COR-L47 (cell line): ENCODE measurements around the gene PAGR1.
"Not testable (repeated sequence)": the region's sequence is repeated elsewhere in the genome, so short reads cannot be mapped to it uniquely, and the experiment has no call there.

Source experiments
- DNase-seq: peaks from one replicate; lab custom pipeline; 2025; lab: John Stamatoyannopoulos, UW

Gene PAGR1

DNA sequence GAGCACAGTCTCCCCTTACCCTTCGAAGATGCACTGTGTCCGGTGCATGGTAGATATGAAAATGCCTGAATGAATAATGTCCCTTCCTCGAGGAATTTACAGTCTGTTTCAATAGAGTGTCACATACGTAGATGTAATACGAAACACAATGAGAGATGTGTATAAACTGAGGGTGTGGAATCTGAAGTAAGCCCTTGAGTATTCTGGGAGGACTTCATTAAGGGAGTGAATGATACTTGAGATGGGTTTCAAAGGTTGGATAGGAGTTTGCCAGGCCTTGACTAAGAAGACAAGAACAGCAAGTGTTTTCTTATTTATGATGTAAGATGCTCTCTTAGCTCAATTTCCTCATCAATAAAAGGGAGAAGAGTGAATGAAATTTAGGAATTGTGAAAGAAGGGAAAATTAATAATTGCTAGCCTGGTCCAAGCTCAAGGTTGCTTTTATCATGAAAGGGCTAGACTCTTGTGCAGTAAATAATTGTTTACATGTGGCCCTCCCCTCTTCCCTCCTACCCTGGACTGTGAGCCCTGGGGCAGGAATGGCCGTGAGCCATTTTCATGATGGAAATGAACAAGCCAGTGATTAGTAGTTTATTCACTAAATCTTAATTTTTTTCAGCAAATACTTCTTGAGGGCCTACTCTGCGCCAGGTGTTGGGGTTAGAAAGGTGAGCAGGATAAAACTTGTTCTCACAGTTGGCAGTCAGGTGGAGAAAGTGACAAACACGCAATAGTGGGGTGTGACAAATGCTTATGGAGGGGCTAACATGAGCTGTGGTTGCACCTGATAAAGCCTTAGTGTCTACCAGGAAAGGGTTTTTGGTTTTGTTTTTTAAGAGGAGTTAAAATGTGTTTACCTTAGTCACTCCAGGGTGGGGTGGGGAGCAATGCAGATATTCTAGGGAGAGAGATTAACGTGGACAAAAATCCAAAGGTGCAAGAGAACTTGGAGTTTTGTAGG is 23.8 kb upstream of the PAGR1 start:
- no peak for DNase-seq

DNA sequence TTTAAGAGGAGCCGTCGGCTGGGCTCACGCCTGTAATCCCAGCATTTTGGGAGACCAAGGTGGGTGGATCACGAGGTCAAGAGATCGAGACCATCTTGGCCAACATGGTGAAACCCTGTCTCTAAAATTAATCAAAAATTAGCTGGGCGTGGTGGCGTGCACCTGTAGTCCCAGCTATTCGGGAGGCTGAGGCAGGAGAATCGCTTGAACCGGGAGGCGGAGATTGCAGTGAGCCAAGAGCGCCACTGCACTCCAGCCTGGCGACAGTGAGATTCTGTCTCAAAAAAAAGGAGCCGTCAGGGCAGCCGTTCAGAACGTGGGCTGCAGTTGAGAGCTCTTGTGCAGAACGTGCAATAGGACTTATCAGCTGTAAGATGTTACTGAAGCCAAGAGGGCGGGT is 22.8 kb upstream of the PAGR1 start:
- DNase-seq: not testable (repeated sequence)

DNA sequence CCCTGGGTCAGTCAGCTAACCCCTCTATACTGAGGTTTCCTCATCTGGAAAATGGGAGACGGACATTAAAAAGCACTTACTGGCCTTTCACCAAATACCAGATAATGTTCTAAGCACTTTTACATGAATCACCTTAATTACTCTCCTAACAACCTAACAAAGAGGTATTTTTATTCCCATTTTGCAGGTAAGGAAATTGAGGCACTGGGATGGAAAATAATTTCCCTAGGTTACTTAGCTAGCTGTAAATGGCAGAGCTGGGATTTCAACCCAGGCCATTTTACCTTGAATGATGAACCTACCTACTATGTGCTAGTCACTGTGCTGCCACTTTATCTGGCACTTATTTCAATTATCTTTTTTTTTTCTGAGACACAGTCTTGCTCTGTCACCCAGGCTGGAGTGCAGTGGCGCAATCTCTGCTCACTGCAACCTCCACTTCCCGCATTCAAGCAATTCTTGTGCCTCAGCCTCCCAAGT is 21.7 kb upstream of the PAGR1 start:
- DNase-seq: no peak

DNA sequence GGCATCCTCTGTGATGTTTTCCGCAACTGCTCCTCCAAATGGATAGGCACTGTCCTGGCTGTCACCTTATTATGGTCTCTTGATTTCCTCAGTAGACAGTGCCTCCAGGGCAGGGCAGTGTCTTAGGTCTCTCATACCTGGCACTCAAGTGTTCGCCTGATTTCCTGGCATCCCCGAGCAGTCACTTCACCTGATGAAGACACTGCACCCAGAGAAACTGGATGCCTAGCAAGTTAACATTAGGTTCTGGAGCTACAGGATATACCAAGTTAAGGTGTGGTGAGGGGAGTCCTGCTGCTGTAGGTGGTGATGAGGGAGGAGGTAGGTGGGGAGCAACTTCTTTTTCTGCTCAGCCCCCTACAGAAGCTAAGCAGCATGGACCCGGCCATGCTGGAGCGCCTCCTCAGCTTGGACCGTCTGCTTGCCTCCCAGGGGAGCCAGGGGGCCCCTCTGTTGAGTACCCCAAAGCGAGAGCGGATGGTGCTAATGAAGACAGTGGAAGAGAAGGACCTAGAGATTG is 13.5 kb upstream of the PAGR1 start:
- no peak for DNase-seq

DNA sequence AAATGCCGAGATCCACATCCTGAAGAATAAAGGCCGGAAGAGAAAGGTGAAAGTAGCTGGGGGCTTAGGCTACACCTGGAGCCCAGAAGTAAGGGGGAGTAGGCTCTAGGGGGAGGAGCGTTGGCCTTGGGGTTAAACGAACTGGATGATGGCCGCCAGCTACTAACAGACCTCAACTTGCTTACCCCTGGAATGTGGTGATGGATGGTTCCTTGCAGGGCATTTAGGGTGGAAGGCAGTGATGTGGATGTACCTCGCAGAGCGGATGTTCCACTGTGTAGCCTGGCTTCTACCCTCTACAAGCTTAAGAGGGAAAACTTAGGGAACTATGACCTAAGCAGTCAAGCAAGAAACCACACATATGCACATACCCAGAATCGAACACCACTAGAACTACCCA is 11.9 kb upstream of the PAGR1 start:
- no peak for DNase-seq

DNA sequence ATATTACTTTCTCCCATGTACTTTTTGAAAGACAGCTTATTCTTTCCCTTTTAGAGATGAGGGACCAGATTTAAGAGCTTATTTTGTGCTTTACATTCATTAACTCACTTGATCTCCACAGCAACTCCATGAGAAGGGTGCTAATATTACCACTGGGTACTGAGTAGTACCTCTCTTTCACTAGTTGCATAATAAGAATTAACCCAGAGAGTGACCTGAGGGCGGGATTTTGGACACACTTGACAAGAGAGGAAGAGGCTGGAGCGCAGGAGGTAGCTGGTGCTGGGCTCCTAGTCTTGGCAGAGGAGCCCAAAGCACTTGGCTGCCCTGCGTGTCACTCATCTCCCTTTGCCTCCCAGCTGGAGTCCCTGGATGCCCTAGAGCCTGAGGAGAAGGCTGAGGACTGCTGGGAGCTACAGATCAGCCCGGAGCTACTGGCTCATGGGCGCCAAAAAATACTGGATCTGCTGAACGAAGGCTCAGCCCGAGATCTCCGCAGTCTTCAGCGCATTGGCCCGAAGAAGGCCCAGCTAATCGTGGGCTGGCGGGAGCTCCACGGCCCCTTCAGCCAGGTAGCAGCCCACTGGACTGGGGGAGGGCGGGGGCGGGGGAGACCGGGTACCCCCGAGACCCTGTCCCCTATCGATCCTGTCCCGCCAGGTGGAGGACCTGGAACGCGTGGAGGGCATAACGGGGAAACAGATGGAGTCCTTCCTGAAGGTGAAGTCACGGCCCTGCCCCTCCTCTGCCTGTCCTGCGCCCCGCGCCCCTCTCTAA is 11.3 kb upstream of the PAGR1 start:
- DNase-seq: peak; percentile 54

DNA sequence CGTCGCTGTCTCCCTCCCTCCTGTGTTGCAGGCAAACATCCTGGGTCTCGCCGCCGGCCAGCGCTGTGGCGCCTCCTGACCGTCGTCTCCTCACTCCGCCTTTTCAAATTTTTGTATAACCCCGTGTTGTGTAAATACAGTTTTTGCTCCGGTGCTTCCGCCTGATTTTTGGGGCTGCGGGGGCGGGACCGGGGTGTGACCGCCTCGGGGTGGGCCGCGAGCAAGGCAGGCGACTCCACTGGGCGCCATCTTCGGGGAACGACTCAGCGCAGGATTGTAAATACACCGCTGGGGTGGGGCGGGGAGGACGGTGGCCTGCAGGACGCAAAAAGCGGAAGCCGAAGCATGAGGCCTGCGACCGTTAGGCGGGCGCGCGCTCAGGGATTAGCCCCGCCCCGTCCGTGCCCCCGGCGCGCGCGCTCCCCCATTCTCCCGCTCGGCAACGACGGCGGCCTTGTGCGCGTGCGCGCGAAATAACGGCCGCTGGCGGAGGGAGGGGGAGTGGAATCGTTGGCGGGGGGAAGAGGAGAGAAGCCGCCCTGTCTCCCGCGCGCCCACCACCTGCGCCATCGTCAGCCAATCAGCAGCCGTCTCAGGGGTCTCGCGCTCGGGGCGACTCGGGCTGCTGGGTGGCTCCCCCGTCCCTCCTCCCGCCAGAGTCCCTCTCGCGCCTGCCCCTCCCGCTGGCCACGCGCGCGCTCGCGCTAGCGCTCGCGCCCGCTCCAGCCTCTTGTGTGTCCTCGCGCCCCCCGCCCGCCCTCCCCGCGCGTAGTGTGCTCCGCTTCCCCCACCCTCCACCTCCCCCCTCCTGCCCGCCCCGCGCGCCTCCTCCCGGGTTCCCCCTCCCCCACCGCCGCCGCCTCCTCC is 10.5 kb upstream of the PAGR1 start:
- peak; percentile 100 for DNase-seq

DNA sequence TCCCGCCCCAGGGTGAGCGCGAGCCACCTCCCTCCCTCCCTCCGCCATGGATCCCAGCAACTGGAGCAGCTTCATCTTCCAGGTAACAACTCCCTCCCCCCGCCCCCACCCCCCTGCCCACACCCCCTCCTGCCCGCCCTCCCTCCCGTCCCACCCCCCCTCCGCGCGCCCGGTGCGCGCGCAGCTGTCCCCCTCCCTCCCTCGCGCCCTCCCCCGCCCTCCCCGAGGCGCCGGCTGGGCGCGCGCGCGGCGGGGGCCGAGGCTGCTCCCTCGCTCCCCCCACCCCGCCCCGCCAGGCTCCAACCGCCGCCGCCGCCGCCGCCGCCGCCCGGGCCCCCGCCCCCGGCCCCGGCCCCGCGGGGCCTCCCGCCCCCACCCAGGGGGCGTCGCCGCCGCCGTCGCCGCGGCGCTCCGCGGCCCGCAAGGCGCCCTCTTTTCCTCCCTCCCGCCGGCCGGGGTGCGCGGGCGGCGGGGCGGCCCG is 9.8 kb upstream of the PAGR1 start, which contains the start of gene MAZ:
Gene MAZ (plus strand): TSS at position 431 of the 481 bp plus-strand sequence. CDS start 173 bp downstream, outside the sequence.
- DNase-seq: peak; percentile 85

DNA sequence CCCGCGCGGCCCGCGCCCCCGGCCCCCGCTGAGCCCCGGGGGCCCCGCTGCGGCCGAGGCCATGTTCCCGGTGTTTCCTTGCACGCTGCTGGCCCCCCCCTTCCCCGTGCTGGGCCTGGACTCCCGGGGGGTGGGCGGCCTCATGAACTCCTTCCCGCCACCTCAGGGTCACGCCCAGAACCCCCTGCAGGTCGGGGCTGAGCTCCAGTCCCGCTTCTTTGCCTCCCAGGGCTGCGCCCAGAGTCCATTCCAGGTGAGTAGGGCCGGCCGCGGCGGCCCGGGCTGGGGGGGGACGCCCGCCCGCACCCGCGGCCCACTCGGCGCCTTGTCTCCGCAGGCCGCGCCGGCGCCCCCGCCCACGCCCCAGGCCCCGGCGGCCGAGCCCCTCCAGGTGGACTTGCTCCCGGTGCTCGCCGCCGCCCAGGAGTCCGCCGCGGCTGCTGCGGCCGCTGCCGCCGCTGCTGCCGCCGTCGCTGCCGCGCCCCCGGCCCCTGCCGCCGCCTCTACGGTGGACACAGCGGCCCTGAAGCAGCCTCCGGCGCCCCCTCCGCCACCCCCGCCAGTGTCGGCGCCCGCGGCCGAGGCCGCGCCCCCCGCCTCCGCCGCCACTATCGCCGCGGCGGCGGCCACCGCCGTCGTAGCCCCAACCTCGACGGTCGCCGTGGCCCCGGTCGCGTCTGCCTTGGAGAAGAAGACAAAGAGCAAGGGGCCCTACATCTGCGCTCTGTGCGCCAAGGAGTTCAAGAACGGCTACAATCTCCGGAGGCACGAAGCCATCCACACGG is 9.1 kb upstream of the PAGR1 start:
- peak; percentile 90 for DNase-seq

DNA sequence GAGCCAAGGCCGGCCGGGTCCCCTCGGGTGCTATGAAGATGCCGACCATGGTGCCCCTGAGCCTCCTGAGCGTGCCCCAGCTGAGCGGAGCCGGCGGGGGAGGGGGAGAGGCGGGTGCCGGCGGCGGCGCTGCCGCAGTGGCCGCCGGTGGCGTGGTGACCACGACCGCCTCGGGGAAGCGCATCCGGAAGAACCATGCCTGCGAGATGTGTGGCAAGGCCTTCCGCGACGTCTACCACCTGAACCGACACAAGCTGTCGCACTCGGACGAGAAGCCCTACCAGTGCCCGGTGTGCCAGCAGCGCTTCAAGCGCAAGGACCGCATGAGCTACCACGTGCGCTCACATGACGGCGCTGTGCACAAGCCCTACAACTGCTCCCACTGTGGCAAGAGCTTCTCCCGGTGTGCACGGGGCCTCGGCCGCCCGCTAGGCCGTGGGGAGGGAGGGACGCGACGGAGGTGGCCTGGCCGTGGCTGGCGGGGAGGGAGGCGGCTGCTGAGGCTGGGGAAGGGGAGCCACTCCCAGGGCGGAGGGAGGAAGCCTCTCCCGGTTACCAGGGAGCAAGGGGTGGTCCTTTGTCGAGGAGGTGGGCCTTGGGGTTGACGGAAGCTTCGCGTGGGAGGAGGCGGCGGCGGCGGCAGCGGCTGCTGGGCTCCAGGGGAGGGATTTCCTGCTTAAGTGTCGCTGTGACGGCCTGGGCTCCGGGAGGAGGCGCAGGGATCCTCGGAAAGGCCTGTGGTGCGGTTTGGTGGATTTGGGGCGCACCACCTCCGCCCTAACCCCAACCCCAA is 8.3 kb upstream of the PAGR1 start:
- DNase-seq: peak; percentile 86

DNA sequence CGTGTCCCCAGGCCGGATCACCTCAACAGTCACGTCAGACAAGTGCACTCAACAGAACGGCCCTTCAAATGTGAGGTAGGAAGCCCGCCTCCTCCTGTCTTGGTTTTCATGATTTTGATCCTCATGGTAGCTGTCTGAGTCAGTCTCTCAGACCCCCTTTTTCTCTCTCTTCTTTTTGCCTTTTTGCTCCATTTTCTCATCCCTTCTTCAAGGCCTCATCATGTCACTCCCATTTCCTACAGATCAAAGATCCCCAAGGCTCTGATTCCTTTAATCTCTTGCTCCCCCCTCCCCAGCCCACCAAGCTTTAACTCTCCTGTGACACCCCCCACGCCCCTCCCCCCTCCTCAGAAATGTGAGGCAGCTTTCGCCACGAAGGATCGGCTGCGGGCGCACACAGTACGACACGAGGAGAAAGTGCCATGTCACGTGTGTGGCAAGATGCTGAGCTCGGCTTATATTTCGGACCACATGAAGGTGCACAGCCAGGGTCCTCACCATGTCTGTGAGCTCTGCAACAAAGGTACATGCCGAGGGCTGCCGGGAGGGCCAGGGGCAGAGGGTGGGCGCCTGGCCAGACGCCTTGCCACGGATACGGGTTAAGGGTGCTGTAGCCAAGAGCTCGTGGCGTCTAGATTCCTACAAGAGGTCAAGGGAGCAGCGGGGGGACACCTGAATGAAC is 7.6 kb upstream of the PAGR1 start:
- DNase-seq: no peak

DNA sequence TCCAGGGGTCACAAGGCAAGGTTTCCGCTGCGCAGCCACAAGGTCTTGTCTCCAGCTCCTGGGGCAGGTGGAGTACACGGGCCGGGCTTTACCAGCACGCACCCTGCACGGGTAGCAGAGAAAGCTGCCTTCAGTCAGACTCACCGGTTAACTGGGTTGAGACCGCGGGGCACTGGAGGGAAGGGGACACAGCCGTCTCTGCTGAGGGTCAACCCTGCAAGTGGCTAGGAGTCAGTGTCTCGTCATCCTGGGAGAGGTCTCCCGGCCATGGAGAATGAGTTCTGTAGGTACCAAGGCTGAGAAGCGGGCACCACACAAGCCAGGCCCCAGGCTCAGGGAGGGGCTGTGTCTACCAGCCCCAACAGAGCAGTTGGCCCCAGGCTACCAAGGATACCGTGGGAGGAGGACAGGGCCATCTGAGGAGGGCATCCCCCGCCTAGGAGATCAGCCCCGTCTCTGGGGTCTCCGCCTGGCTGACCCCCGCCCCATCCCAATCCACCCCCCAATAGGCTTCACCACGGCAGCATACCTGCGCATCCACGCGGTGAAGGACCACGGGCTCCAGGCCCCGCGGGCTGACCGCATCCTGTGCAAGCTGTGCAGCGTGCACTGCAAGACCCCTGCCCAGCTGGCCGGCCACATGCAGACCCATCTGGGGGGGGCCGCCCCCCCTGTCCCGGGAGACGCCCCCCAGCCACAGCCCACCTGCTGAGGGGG is 6.8 kb upstream of the PAGR1 start:
- no peak for DNase-seq

DNA sequence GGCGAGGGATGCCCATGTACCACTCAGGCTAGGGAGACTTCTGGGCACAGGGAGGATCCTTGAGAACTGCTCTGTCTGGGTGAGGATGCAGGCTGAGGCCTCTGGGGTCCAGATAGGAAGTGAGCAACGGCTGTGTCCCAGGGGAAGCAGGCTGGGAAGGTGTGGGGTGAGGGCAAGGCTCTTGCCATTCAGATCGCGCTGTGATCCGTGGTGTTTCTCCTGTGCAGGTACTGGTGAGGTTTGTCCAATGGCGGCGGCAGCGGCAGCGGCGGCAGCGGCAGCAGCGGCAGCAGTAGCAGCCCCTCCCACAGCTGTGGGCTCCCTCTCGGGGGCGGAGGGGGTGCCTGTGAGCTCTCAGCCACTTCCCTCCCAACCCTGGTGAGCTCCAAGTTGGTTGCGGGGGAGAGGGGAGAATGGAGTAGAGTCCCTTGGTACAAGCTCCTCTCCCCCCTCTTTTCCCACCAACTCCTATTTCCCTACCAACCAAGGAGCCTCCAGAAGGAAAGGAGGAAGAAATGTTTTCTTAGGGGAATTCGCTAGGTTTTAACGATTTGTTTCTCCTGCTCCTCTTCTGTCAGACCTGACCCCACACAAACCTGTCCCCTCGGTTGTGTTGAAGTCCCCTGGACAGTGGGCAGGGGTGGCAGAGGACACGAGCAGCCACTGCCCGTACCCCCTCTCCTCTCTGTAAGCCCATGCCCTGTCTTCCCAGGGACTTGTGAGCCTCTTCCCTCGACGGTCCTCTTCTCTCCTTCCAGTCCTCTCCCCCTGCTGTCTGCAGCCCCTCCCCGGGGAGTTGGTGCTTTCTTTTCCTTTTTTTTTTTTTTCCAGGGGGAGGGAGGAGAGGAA is 5.9 kb upstream of the PAGR1 start:
- DNase-seq: no peak

DNA sequence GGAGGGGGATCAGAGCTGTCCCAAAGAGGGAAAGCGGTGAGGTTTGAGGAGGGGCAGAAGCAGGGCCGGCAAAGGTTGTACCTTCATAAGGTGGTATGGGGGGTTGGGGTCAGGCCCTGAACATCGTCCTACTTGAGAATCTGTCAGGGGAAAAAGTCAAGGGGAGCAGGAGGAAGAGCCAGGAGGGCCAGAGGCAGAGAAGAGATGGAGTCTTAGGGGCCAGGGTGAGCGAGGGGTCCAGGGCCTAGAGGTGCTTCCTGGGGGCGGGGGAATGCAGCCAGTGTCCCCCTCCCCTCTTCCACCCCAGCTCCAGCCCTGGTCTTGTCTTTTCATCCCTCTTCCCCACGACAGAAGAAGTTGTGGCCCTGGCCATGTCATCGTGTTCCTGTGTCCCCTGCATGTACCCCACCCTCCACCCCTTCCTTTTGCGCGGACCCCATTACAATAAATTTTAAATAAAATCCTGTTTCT is 5.2 kb upstream of the PAGR1 start:
- no peak for DNase-seq

DNA sequence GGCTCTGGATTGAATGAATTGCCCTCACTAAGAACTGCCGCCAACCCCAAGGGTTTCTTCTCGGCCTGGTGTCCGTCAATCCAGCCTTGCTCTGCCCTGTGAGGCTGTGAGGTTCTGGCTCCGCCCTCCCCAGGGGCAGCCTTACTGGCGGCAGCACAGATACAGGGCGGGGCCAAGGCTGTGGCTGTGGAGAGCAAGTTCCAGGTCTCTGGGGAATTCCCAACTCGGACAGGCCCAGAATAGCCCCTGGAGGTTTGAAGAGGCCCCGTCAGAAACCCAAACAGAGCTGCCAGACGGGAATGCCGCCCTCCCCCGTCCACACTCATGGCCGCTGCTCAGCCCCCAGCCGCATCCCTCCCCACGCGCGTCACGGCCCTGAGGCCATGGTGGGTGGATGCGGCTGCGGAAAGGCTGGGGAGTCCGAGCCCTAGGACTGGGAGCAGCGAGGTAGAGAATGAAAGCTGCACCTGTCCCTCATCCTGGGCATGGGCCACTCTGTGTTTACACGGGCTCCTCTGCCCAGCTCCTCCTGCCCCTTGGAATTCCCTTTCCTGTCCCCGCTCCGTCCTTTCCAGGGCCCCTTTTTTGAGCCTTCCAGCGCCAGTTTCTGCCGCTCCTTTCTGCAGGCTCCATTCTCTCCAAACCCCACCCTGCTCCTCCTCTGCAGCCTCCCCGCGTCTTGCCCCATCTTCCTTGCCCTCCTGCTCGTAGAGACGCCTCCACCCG is 4.6 kb upstream of the PAGR1 start:
- DNase-seq: peak; percentile 89

DNA sequence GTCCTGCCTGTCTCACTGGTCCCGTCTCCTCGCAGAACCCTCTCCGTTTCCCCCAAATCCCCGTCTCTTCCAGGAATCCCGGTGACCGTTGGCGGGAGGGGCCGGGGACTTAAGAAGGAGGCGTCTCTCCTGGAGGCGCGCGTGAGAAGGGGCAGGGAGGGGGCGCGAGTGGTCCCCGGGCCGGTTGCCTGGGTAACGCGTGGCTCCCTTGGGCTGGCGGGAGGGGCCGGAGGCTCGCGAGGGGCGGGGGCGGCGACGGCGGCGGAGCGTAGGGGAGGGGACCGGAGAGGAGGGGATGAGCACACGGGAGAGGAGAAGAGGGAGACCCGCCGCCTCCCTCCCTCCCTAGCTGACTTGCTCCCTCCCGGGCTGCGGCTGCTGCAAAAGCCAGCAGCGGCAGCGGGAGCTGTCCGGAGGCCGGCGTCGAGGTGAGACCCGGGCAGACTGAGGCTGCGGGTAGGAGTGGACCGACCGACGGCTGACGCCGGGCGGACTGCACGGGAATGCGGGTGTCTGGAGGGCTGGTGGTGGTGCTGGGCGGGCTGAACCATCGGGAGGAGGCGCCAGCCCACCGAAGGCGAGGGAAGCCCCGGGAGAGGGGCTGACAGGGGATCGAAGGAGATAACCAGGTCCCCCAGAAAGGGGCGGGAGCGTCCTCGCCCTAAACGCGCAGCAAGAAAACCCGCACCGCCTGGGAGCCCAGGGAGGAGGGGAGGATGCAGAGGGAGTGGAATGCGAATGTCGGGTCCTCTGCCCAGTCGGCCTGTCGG is 3.9 kb upstream of the PAGR1 start, which contains the start of gene PRRT2:
Gene PRRT2 (plus strand): TSS at position 298 of the 770 bp plus-strand sequence. CDS start 862 bp downstream, outside the sequence.
- peak; percentile 75 for DNase-seq
